SK-N-SH (cell line): ENCODE results near the gene TRMT112.

ENCODE experiments used
- CTCF ChIP-seq: fragments of 200-600 bp; sonication (generic); IDR thresholded peaks from 2 replicates; pipeline ENCODE4 v1.6.1; 2017; ENCODE audit warnings: antibody characterized with exemption, mild to moderate bottlenecking, moderate library complexity
- ELF1 ChIP-seq: IDR thresholded peaks from 2 replicates; pipeline ENCODE4 v1.4.0; 2012
- GABPA ChIP-seq: IDR thresholded peaks from 2 replicates; pipeline ENCODE4 v1.4.0; 2012; ENCODE audit warnings: low read depth, mild to moderate bottlenecking
- SMC3 ChIP-seq: IDR thresholded peaks from 2 replicates; pipeline ENCODE4 v1.6.1; 2012; ENCODE audit warnings: low read depth, low read length, improper control_type of control experiment

GRCh38 chr11:64298966-64299846 is 18.2 kb downstream of the TRMT112 start:
- TF ChIP-seq GABPA: no peak
- TF ChIP-seq CTCF: no peak
- no peak for TF ChIP-seq SMC3
- no peak for TF ChIP-seq ELF1
